ENCODE measurements around the gene SYTL2.

The SYTL2 gene

DNA sequence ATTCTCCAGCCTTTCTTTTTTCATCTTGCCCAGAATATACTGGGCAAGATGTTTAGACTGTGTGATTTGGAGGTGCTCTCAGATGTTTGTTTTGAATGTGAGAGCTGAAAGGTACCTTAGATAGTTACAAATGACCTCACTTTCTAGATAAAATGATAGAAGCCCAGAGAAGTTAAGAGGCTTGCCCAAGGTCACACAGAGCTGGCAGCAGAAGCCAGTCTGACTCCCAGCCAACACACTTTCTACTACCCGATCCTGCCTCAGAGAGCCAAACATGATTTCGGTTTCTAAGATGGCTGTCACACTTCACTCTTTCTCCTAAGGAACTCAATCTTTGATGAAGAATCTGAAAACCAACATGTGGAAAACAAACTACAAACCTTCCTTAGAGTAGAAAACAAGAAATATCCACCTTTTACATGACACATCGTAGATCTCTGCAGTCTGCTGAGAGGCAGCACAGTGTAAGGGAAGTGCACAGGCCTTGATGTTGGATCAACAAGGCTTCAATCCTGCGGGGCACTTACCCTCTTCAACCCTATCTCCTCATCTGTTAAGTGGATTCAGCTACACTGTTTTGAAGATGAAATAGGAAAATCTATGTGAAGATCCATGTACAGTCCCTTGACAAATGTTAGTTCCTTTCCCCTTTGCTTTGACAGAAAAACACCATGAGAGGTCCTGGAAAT lies 58.6 kb downstream of the SYTL2 start:
- H4K20me1 ChIP-seq (ENCODE audit: insufficient read depth, low read length): no peaks in the 10 kb centered on the region
- no peaks in the 10 kb centered on the region for H3K36me3 ChIP-seq (ENCODE audit: insufficient read depth, low read length)
- H3F3A ChIP-seq (ENCODE audit: insufficient read depth, low read length): no peaks in the 10 kb centered on the region
- no peak overlapping the region for H3K4me3 ChIP-seq (ENCODE audit: low read depth, low read length, poor library complexity, severe bottlenecking)
- no peak overlapping the region for H3K27ac ChIP-seq (ENCODE audit: low read depth, low read length, poor library complexity, severe bottlenecking)
- H3K4me2 ChIP-seq (ENCODE audit: low read length): no peak overlapping the region
- no peaks in the 10 kb centered on the region for H3K79me2 ChIP-seq (ENCODE audit: insufficient read depth, low read length)
- H3K9ac ChIP-seq (ENCODE audit: low read length): no peak overlapping the region
- H3K9me2 ChIP-seq (ENCODE audit: low read depth, low read length): no peaks in the 10 kb centered on the region
- H3K9me3 ChIP-seq (ENCODE audit: low read length): no peaks in the 10 kb centered on the region
- H3K4me1 ChIP-seq (ENCODE audit: insufficient read depth, low read length, severe bottlenecking): no peaks in the 10 kb centered on the region
- no peaks in the 10 kb centered on the region for H3K27me3 ChIP-seq (ENCODE audit: insufficient read depth, low read length)
- TF ChIP-seq, protein P1, sequence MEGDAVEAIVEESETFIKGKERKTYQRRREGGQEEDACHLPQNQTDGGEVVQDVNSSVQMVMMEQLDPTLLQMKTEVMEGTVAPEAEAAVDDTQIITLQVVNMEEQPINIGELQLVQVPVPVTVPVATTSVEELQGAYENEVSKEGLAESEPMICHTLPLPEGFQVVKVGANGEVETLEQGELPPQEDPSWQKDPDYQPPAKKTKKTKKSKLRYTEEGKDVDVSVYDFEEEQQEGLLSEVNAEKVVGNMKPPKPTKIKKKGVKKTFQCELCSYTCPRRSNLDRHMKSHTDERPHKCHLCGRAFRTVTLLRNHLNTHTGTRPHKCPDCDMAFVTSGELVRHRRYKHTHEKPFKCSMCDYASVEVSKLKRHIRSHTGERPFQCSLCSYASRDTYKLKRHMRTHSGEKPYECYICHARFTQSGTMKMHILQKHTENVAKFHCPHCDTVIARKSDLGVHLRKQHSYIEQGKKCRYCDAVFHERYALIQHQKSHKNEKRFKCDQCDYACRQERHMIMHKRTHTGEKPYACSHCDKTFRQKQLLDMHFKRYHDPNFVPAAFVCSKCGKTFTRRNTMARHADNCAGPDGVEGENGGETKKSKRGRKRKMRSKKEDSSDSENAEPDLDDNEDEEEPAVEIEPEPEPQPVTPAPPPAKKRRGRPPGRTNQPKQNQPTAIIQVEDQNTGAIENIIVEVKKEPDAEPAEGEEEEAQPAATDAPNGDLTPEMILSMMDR (IDR thresholded peaks at IDR 0.05; ENCODE audit: low read length): no peak
- no peak for TF ChIP-seq EZH2 (IDR thresholded peaks at IDR 0.05; ENCODE audit: borderline replicate concordance, low read length)
- H2AFZ ChIP-seq (ENCODE audit: low read length): no peak overlapping the region

DNA sequence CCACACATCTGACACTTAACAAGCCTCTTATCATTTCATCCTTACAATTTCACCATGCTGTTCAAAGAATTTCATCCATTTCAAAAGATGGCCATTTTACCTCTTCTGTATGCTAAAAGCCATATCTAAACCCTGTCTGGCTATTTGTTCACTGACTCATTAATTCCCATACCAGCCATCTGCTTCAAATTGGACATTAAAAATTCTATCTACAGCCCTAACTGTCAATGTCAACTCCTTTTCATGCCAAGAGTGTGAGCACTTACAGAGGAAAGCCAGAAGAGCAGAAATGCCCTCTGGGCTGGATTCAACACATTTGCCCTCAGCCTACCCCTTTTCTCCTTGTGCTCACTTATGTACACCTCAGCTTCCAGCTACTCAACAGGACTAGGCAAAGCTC lies 59.2 kb downstream of the SYTL2 start:
- Histone ChIP-seq H3K9me3 (ENCODE audit: low read length) (no peaks in the 10 kb centered on the region), H2AFZ (ENCODE audit: low read length) (no peak overlapping the region), H3K27me3 (ENCODE audit: insufficient read depth, low read length) (no peaks in the 10 kb centered on the region)

DNA sequence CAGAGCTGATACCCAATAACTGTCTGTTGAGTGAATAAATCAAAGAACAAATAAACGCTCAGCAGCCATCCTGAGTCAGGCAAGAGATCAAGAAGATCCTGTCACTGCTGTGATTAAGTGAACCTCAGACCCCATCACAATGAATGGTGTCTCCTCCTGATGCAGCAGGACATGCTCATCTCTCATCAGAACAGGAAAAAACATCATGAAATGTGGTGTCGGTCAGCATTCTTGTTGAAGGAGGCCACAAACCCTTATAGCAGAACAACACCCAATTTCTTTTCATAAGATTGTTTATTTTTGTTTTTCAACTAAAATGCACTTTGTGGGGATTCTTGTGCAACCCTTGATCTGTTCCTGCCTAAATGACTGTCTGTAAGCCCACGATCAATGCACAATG lies 60.3 kb downstream of the SYTL2 start:
- no peaks in the 10 kb centered on the region for H3K9me2 ChIP-seq (ENCODE audit: low read depth, low read length)
- H3K9me3 ChIP-seq (ENCODE audit: low read length): no peaks in the 10 kb centered on the region
- H3K27me3 ChIP-seq (ENCODE audit: insufficient read depth, low read length): no peaks in the 10 kb centered on the region
- H3K4me2 ChIP-seq (ENCODE audit: low read length): no peak overlapping the region
- H3K9ac ChIP-seq (ENCODE audit: low read length): no peak overlapping the region
- no peaks in the 10 kb centered on the region for H3K4me1 ChIP-seq (ENCODE audit: insufficient read depth, low read length, severe bottlenecking)
- H4K20me1 ChIP-seq (ENCODE audit: insufficient read depth, low read length): no peaks in the 10 kb centered on the region
- H3K79me2 ChIP-seq (ENCODE audit: insufficient read depth, low read length): no peaks in the 10 kb centered on the region
- H3K36me3 ChIP-seq (ENCODE audit: insufficient read depth, low read length): no peaks in the 10 kb centered on the region
- H2AFZ ChIP-seq (ENCODE audit: low read length): no peak overlapping the region
- no peak overlapping the region for H3K27ac ChIP-seq (ENCODE audit: low read depth, low read length, poor library complexity, severe bottlenecking)
- H3F3A ChIP-seq (ENCODE audit: insufficient read depth, low read length): no peaks in the 10 kb centered on the region
- TF ChIP-seq EZH2 (IDR thresholded peaks at IDR 0.05; ENCODE audit: borderline replicate concordance, low read length): no peak
- TF ChIP-seq, protein P1 (IDR thresholded peaks at IDR 0.05; ENCODE audit: low read length): no peak
- no peak overlapping the region for H3K4me3 ChIP-seq (ENCODE audit: low read depth, low read length, poor library complexity, severe bottlenecking)

More for the DNA sequence above, 59.2 kb downstream of the SYTL2 start:
- Histone ChIP-seq H3K79me2 (ENCODE audit: insufficient read depth, low read length) (no peaks in the 10 kb centered on the region), H4K20me1 (ENCODE audit: insufficient read depth, low read length) (no peaks in the 10 kb centered on the region), H3K9me2 (ENCODE audit: low read depth, low read length) (no peaks in the 10 kb centered on the region), H3K9ac (ENCODE audit: low read length) (no peak overlapping the region), H3F3A (ENCODE audit: insufficient read depth, low read length) (no peaks in the 10 kb centered on the region), H3K4me2 (ENCODE audit: low read length) (no peak overlapping the region), H3K4me3 (ENCODE audit: low read depth, low read length, poor library complexity, severe bottlenecking) (no peak overlapping the region), H3K4me1 (ENCODE audit: insufficient read depth, low read length, severe bottlenecking) (no peaks in the 10 kb centered on the region), H3K27ac (ENCODE audit: low read depth, low read length, poor library complexity, severe bottlenecking) (no peak overlapping the region), H3K36me3 (ENCODE audit: insufficient read depth, low read length) (no peaks in the 10 kb centered on the region)
- TF ChIP-seq EZH2 (IDR thresholded peaks at IDR 0.05; ENCODE audit: borderline replicate concordance, low read length): no peak
- TF ChIP-seq, protein P1 (IDR thresholded peaks at IDR 0.05; ENCODE audit: low read length): no peak

Measured in OCI-LY1 (cell line).